Activated naive CD8-positive, alpha-beta T cell treated with anti-CD3 and anti-CD28 coated beads, Interleukin-2, amount 50 U/mL, for 16 hours (primary cell): ENCODE results near the gene PRSS21.
A peak's percentile ranks its signal among the peaks of the same experiment; 100 is the strongest.

Experiments
- DNase-seq: peaks from one replicate; pipeline ENCODE4 v3.0.0-alpha.2; 2020; ENCODE audit warnings: low read depth, low spot score

Gene PRSS21

DNA sequence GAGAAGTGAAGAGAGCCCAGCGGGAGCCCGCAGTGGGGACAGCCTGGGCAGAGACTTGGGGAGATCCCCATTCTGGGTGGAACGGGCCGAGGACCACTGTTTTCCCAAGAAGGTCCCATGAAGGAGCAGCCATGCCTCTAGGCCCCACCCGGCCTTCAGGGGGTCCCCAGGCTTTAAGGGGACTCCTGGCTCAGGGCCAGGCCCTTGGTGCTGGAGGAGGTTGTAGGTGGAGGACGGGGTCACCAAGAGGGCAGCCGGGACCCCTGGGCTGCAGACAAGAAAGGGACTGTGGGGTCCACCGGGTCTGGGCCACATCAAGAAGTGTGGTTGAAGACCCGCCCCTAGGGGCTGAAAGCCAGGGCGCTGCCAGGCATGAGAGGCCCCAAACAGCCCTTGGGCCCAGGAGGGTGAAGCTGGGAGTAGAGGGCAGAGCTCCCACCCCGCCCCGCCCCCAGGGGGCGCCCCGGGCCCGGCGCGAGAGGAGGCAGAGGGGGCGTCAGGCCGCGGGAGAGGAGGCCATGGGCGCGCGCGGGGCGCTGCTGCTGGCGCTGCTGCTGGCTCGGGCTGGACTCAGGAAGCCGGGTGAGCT, at the start of gene PRSS21:
PRSS21 (plus strand) TSS at position 487 of the 589 bp plus-strand sequence; CDS start at position 519, 32 bp downstream.
- DNase-seq = no peak

DNA sequence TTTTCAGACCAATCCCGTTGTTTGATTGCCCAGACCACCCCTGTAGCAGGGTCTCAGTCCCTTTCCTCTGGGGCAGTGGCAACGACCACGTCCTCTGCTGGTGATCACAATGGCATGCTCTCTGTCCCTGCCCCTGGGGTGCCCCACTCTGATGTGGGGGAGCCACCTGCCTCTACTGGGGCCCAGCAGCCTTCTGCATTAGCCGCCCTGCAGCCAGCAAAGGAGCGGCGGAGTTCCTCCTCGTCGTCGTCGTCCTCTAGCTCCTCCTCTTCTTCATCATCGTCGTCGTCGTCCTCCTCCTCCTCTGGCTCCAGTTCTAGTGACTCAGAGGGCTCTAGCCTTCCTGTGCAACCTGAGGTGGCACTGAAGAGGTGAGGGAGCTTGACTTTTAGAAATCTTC, 49.1 kb upstream of the PRSS21 start:
- no peak for DNase-seq

GRCh38 chr16:2768403-2769089, 48.5 kb upstream of the PRSS21 start:
- DNase-seq = no peak

GRCh38 chr16:2769100-2769529, 47.9 kb upstream of the PRSS21 start:
- no peak for DNase-seq

- no peak for DNase-seq
Observed at GRCh38 chr16:2769675-2770056, 47.4 kb upstream of the PRSS21 start.

- no peak for DNase-seq
Observed at GRCh38 chr16:2770057-2770951, 46.7 kb upstream of the PRSS21 start.

- no peak for DNase-seq
Observed at GRCh38 chr16:2771496-2772402, 45.3 kb upstream of the PRSS21 start.

GRCh38 chr16:2773188-2773968, 43.7 kb upstream of the PRSS21 start:
- no peak for DNase-seq

- no peak for DNase-seq
Observed at GRCh38 chr16:2774161-2774891, 42.7 kb upstream of the PRSS21 start.

DNA sequence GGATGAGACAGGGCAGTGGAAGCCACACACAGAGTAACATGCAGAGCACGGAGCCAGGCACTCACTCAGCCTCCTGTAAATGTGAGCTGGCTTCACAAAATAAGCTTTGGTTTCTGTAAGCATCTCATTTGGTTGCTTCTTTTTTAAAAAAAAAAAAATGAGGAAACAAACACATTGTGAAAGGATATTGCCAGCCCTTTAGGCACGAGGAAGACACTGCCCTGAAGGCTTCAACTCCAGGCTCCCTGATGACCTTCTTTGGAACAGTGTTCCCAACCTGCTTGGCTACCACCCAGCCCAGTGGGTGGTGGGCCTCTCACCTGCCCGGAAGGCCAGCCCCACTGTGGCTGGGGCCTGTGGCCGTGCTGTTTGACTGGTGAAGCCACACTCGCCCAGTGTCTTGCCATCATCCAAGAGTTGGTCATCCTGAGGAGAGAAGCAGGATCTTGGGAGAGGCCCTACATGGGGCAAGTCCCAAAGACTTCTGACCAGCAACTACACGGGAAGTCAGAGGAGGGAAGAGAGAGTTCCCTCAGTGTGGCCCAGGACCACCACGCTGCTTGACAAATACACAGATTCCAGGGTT, 41.8 kb upstream of the PRSS21 start:
- DNase-seq = no peak

GRCh38 chr16:2775765-2776499, 41.1 kb upstream of the PRSS21 start:
- no peak for DNase-seq

- no peak for DNase-seq
Observed at GRCh38 chr16:2776500-2777139, 40.4 kb upstream of the PRSS21 start.

- DNase-seq = peak; percentile 78
Observed at GRCh38 chr16:2777231-2777902, 39.7 kb upstream of the PRSS21 start, which contains the start of gene ELOB. TSS of gene ELOB (minus strand) at chr16:2777280. CDS start at chr16:2777239, 41 bp downstream.

DNA sequence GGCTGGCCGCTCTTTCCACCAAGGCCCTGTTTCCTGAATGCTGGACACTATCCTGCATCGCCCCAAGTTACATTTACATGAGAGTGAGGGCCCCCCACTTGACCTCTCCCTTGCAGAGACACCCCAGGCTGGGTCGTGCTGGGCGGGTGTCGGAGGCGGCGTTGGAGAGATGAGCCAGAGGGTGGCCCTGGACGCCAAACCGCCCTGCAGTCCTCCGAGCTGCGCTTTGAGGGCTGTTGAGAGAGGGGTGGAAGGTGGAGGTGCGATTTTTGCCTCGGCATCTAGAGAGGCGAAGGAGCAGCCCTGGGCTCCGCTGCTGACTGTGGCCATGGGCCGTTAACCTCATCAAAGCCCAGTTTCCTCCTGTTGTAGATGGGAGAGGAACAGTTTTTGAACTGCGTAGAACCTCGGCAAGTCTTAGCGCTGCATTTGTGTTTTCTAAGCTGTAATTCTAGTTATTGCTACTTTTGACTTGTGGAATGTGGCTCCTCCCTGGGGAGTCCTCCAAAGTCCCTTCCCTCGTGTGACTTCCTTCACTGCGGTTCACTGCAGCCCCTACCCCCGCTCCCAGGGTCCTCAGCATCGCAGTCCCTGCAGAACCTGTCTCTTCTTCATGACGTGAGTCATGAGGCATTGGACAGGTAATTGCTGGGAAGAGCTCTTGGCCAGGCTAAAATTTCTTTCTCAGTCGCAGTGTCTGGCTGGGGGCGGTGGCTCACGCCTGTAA, 39.0 kb upstream of the PRSS21 start:
- no peak for DNase-seq

- no peak for DNase-seq
Observed at GRCh38 chr16:2778630-2778958, 38.4 kb upstream of the PRSS21 start.

DNA sequence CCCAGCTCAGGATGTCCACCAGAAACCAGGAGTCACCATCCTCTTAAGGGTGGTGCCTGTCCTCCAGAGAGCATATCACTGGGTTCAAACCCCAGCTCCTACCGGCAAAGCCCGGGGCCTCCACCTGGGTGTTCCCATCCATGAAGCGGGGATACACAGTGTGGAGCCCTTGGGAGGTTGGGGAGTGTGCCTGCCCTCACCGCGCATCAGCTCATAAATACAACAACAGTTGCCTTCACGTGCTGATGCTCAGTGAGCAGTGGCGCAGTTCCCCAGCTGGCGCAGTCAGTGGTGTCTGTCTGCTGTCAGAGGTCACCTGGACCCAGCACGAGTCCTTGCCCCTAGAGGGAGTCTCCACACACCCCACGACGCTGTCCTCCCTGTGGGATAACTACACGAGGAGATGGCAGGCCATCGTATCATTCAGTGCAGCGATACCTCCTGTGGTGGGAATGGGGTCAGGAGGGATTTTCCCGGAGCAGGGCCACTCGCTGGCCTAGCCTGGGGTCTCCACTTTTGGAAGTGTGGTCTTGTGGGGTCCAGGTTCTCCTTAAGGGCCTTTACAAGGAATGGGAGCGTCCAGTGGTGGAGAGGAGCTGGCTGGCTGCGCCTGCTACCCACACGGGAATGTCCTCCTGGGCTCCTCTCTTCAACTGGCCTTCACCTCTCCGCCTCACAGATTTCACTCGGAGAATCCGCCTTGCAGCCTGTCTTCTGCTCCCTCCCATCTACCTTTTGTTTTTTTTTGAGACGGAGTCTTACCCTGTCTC, 37.7 kb upstream of the PRSS21 start:
- no peak for DNase-seq
